Mucosa of stomach (tissue), 1 donor: ENCODE data around the gene LRRC30.
"Not testable (repeated sequence)": the region's sequence is repeated elsewhere in the genome, so short reads cannot be mapped to it uniquely, and the experiment has no call there.

ENCODE experiments used
- H3K27me3 ChIP-seq: one replicate; pipeline ENCODE4 v1.7.0; 2013; ENCODE audit warnings: mild to moderate bottlenecking, low read length; ENCODE audit not compliant: control insufficient read depth, insufficient read depth
- H3K36me3 ChIP-seq: one replicate; pipeline ENCODE4 v1.7.0; 2013; ENCODE audit warnings: low read length; ENCODE audit not compliant: control insufficient read depth, insufficient read depth
- H3K4me1 ChIP-seq: one replicate; pipeline ENCODE4 v1.7.0; 2013; ENCODE audit warnings: mild to moderate bottlenecking, low read length; ENCODE audit not compliant: control insufficient read depth, insufficient read depth
- H3K4me3 ChIP-seq: one replicate; pipeline ENCODE4 v1.7.0; 2013; ENCODE audit warnings: low read length
- H3K9ac ChIP-seq: one replicate; pipeline ENCODE4 v1.7.0; 2013; ENCODE audit warnings: mild to moderate bottlenecking, low read length, moderate library complexity
- H3K9me3 ChIP-seq: one replicate; pipeline ENCODE4 v1.7.0; 2013; ENCODE audit warnings: mild to moderate bottlenecking, low read length, moderate library complexity; ENCODE audit not compliant: control insufficient read depth
- donor health status: Pancreatic carcinoma.

The LRRC30 gene

GRCh38 chr18:7230626-7231349, at the start of gene LRRC30:
TSS of gene LRRC30 (plus strand) at chr18:7231089. CDS start at chr18:7231139, 50 bp downstream.
- no peaks in the 10 kb centered on the region for H3K4me1 ChIP-seq

GRCh38 chr18:7185701-7186100, 45.2 kb upstream of the LRRC30 start:
- Histone ChIP-seq H3K4me1 (no peaks in the 10 kb centered on the region), H3K4me3 (no peak overlapping the region), H3K9ac (no peak overlapping the region), H3K9me3 (no peaks in the 10 kb centered on the region), H3K36me3 (no peaks in the 10 kb centered on the region), H3K27me3 (no peaks in the 10 kb centered on the region)

More at GRCh38 chr18:7230626-7231349, at the start of gene LRRC30:
- Histone ChIP-seq H3K36me3 (no peaks in the 10 kb centered on the region), H3K9ac (no peak within 1 kb of the TSS), H3K27me3 (no peaks in the 10 kb centered on the region), H3K4me3 (no peak within 1 kb of the TSS), H3K9me3 (no peaks in the 10 kb centered on the region)

- H3K4me1 ChIP-seq: no peaks in the 10 kb centered on the region
- H3K36me3 ChIP-seq: no peaks in the 10 kb centered on the region
- no peaks in the 10 kb centered on the region for H3K9me3 ChIP-seq
- H3K4me3 ChIP-seq: no peak overlapping the region
- no peaks in the 10 kb centered on the region for H3K27me3 ChIP-seq
- H3K9ac ChIP-seq: no peak overlapping the region
Observed at GRCh38 chr18:7190547-7191156, 40.2 kb upstream of the LRRC30 start.

GRCh38 chr18:7191736-7192135, 39.2 kb upstream of the LRRC30 start:
- H3K4me1 ChIP-seq: no peaks in the 10 kb centered on the region
- no peaks in the 10 kb centered on the region for H3K27me3 ChIP-seq
- no peak overlapping the region for H3K4me3 ChIP-seq
- no peak overlapping the region for H3K9ac ChIP-seq
- H3K9me3 ChIP-seq: no peaks in the 10 kb centered on the region
- H3K36me3 ChIP-seq: no peaks in the 10 kb centered on the region

- Histone ChIP-seq H3K27me3 (no peaks in the 10 kb centered on the region), H3K4me3 (no peak overlapping the region), H3K36me3 (no peaks in the 10 kb centered on the region), H3K9ac (no peak overlapping the region), H3K9me3 (no peaks in the 10 kb centered on the region), H3K4me1 (no peaks in the 10 kb centered on the region)
Observed at GRCh38 chr18:7195266-7195665, 35.6 kb upstream of the LRRC30 start.

- Histone ChIP-seq H3K4me1 (no peaks in the 10 kb centered on the region), H3K9me3 (no peaks in the 10 kb centered on the region), H3K27me3 (no peaks in the 10 kb centered on the region), H3K36me3 (no peaks in the 10 kb centered on the region), H3K9ac (no peak overlapping the region), H3K4me3 (no peak overlapping the region)
Observed at GRCh38 chr18:7196421-7196820, 34.5 kb upstream of the LRRC30 start.

- Histone ChIP-seq H3K4me3 (no peak overlapping the region), H3K4me1 (no peaks in the 10 kb centered on the region), H3K9ac (no peak overlapping the region), H3K9me3 (no peaks in the 10 kb centered on the region), H3K36me3 (no peaks in the 10 kb centered on the region), H3K27me3 (no peaks in the 10 kb centered on the region)
Observed at GRCh38 chr18:7197854-7198253, 33.0 kb upstream of the LRRC30 start.

GRCh38 chr18:7198326-7198725, 32.6 kb upstream of the LRRC30 start:
- Histone ChIP-seq H3K4me3 (no peak overlapping the region), H3K9me3 (no peaks in the 10 kb centered on the region), H3K27me3 (no peaks in the 10 kb centered on the region), H3K4me1 (no peaks in the 10 kb centered on the region), H3K36me3 (no peaks in the 10 kb centered on the region), H3K9ac (no peak overlapping the region)

GRCh38 chr18:7201096-7201495, 29.8 kb upstream of the LRRC30 start:
- no peaks in the 10 kb centered on the region for H3K4me1 ChIP-seq
- H3K4me3 ChIP-seq: no peak overlapping the region
- H3K9ac ChIP-seq: no peak overlapping the region
- H3K27me3 ChIP-seq: no peaks in the 10 kb centered on the region
- no peaks in the 10 kb centered on the region for H3K36me3 ChIP-seq
- no peaks in the 10 kb centered on the region for H3K9me3 ChIP-seq

GRCh38 chr18:7202169-7202568, 28.7 kb upstream of the LRRC30 start:
- H3K9me3 ChIP-seq: no peaks in the 10 kb centered on the region
- H3K36me3 ChIP-seq: no peaks in the 10 kb centered on the region
- no peaks in the 10 kb centered on the region for H3K27me3 ChIP-seq
- H3K9ac ChIP-seq: no peak overlapping the region
- no peak overlapping the region for H3K4me3 ChIP-seq
- H3K4me1 ChIP-seq: no peaks in the 10 kb centered on the region

- not testable (repeated sequence) for H3K4me3 ChIP-seq, H3K4me1 ChIP-seq, H3K36me3 ChIP-seq, H3K9ac ChIP-seq, H3K27me3 ChIP-seq, H3K9me3 ChIP-seq
Observed at GRCh38 chr18:7203601-7204000, 27.3 kb upstream of the LRRC30 start.

- H3K4me1 ChIP-seq: no peaks in the 10 kb centered on the region
- H3K9me3 ChIP-seq: no peaks in the 10 kb centered on the region
- no peaks in the 10 kb centered on the region for H3K36me3 ChIP-seq
- no peak overlapping the region for H3K4me3 ChIP-seq
- no peak overlapping the region for H3K9ac ChIP-seq
- no peaks in the 10 kb centered on the region for H3K27me3 ChIP-seq
Observed at GRCh38 chr18:7205346-7205745, 25.5 kb upstream of the LRRC30 start.
